AG04450 (cell line): ENCODE measurements around the gene GULP1. TPM values are rescaled to one million over a fixed set of nuclear protein-coding genes. Genes with fewer than 3 reads are reported as not detected.
A peak's percentile ranks its signal among the peaks of the same experiment; 100 is the strongest.

Experiments
- CTCF ChIA-PET: fragments of 300-600, 350-600 bp; formaldehyde crosslinking; extraction: SDS; loops from one replicate; lab custom pipeline; 2022; ENCODE audit warnings: antibody characterized with exemption, inconsistent platforms; lab: Charles Lee
- POLR2A ChIA-PET: fragments of 350-600 bp; formaldehyde crosslinking; extraction: SDS; loops from one replicate; lab custom pipeline; 2021; ENCODE audit warnings: antibody characterized with exemption, inconsistent platforms; lab: Yijun Ruan, JAX
- DNase-seq: peaks from one replicate; pipeline ENCODE4 v3.0.0-alpha.2; 2011; ENCODE audit warnings: low read depth, low spot score
- H3K27ac ChIP-seq: one replicate; pipeline ENCODE4 v1.5.1; 2012; ENCODE audit warnings: low read depth, low read length, control low read depth
- H3K27me3 ChIP-seq: one replicate; pipeline ENCODE4 v1.6.0; 2012; ENCODE audit warnings: low read length; ENCODE audit not compliant: control insufficient read depth, insufficient read depth
- H3K4me3 ChIP-seq: 2 replicates; pipeline ENCODE4 v1.5.1; 2011; ENCODE audit warnings: mild to moderate bottlenecking, low read depth, low read length, control low read depth
- H3K9me3 ChIP-seq: 2 replicates; pipeline ENCODE4 v1.5.1; 2012; ENCODE audit warnings: low read length; ENCODE audit not compliant: control insufficient read depth, insufficient read depth
- polyA plus RNA-seq: library from polyadenylated mRNA; depleted of rRNA; stranded (reverse); fragments of >200 nt; gene quantifications from 2 replicates; pipeline ENCODE4 v1.2.3, GENCODE V29; 2011
- TF ChIP-seq, protein P1 (sequence below): IDR thresholded peaks from 2 replicates; pipeline ENCODE4 v1.5.1; 2011; ENCODE audit warnings: low read depth, low read length, control low read depth, inconsistent platforms

Gene GULP1
- polyA plus RNA-seq, 1 experiment, result 44.7 TPM

DNA sequence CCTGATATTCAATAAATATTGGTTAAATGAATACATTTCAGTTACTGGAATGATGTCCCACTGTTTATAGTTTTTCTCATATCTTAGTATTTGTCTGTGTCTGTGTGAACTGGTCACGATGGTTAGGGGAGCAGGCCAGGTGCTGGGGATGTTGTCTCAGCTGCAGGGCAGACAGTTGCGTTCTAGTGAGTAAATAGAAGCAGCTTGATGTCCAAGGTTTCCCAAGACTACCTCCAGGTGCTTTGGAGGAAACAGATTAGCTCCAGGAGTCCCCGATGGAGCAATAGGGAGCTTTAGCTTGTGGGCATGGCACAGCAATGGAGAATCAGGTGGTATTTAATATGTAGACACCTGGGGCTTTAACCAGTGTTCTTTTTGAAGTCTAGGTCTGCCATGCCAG lies 75.5 kb downstream of the GULP1 start:
- Histone ChIP-seq H3K27me3 (no peaks in the 10 kb centered on the region), H3K4me3 (no peak overlapping the region), H3K27ac (no peak overlapping the region), H3K9me3 (no peaks in the 10 kb centered on the region)
- ChIA-PET CTCF (interaction anchor here (1.6 kb wide), 1 partner anchor 786 kb away, joined by 3 read pairs; no protein-coding TSS in a partner anchor), POLR2A (no interaction called here)
- TF ChIP-seq, protein P1, sequence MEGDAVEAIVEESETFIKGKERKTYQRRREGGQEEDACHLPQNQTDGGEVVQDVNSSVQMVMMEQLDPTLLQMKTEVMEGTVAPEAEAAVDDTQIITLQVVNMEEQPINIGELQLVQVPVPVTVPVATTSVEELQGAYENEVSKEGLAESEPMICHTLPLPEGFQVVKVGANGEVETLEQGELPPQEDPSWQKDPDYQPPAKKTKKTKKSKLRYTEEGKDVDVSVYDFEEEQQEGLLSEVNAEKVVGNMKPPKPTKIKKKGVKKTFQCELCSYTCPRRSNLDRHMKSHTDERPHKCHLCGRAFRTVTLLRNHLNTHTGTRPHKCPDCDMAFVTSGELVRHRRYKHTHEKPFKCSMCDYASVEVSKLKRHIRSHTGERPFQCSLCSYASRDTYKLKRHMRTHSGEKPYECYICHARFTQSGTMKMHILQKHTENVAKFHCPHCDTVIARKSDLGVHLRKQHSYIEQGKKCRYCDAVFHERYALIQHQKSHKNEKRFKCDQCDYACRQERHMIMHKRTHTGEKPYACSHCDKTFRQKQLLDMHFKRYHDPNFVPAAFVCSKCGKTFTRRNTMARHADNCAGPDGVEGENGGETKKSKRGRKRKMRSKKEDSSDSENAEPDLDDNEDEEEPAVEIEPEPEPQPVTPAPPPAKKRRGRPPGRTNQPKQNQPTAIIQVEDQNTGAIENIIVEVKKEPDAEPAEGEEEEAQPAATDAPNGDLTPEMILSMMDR, result no peak
- no peak for DNase-seq

DNA sequence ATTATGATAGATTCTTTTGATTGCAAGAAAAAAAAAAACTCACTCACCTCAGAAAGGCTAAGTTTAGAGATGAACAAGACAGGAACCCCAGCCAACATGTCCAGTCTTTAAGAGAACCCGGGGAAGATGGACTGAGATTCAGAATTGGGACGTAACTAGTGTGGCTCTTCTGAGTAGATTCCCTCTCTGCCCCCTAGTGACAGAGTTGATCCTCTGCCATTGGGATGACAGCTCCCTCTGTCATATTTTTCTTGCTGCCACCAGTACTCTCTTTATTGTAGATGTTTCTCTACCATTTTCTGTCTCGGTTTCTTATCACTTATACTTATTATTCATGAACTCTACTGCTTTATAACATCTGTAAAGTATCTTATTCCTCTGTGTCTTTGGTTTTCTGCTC lies 77.7 kb downstream of the GULP1 start:
- Histone ChIP-seq H3K9me3 (no peaks in the 10 kb centered on the region), H3K27me3 (no peaks in the 10 kb centered on the region), H3K4me3 (no peak overlapping the region), H3K27ac (no peak overlapping the region)
- ChIA-PET POLR2A (no interaction called here), CTCF (interaction anchor here (0.6 to 2.2 kb wide), 5 partner anchors 8 to 531 kb away, joined by 3 to 6 read pairs (median 4); no protein-coding TSS in a partner anchor)
- TF ChIP-seq, protein P1, result peak; percentile 47
- no peak for DNase-seq

DNA sequence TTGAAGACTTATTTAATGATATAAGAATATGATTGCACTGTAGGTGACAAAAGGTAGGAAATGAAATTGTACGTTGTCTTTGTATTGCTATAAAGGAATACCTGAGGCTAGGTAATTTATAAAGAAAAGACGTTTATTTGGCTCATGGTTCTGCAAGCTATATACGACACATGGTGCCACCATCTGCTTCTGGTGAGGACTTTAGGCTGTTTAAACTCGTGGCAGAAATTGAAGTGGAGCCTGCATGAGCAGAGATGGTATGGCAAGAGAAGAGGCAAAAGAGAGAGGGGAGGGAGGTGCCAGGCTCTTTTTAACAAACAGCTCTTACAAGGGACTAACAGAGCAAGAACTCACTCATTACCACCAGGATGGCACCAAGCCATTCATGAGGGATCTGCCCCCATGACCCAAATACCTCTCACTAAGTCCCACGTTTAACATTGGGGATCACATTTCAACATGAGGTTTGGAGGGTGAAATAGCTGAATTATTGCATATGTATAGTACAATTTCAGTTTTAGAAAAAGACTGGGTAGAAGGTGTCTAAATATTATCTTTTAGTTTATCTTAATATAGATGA lies 86.8 kb downstream of the GULP1 start:
- no peak overlapping the region for H3K4me3 ChIP-seq
- DNase-seq, result no peak
- H3K9me3 ChIP-seq, result no peaks in the 10 kb centered on the region
- H3K27me3 ChIP-seq, result no peaks in the 10 kb centered on the region
- POLR2A ChIA-PET, result no interaction called here
- CTCF ChIA-PET, result interaction anchor here (1.2 kb wide), 1 partner anchor 9 kb away, joined by 5 read pairs; no protein-coding TSS in a partner anchor
- TF ChIP-seq, protein P1, result no peak
- no peak overlapping the region for H3K27ac ChIP-seq

DNA sequence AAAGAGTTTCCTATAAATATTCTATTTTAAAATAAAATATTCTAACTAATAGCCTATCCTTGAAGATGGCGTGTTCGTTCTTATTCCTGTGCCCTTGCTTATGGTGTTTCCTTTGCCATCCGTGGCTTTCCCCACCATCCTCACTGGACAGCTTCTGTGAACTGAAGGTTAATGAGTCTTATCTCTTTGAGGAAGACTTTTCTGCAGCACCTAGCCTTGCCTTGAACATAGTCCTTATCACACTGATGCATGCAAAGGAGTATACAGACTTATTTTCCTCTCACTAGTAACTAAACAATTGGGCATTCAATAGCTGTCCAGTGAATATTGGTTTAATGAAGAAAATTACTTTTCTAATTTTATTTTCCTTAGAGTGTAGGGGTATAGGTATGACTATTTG lies 88.1 kb downstream of the GULP1 start:
- POLR2A ChIA-PET, result no interaction called here
- TF ChIP-seq, protein P1, result no peak

DNA sequence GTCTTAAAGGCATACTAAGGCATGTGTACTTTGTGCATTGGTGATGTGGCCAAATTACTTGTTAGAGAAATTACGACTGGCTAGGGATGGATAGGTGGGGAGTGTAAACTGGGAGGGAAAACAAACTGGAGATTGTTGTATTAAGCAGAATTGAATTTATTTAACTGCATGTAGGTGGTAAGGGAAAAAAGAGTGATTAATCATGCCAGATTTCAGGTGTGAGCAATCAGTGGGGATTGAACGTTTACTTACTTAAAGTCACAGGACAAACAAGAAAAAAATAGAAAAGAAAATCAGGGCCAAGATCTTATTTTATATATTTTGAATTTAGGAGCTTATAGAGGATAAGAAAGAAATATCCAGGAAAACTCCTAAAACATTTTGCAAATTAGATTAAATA lies 88.6 kb downstream of the GULP1 start:
- Histone ChIP-seq H3K27ac (no peak overlapping the region), H3K4me3 (no peak overlapping the region), H3K9me3 (peaks cover 10% of the 10 kb centered on the region; the same call in 1 of the 2 replicates), H3K27me3 (no peaks in the 10 kb centered on the region)
- ChIA-PET CTCF (no interaction called here), POLR2A (no interaction called here)
- DNase-seq, result no peak
- TF ChIP-seq, protein P1, result no peak

More for the DNA sequence above, 88.1 kb downstream of the GULP1 start:
- Histone ChIP-seq H3K27me3 (no peaks in the 10 kb centered on the region), H3K4me3 (no peak overlapping the region), H3K9me3 (peaks cover 6% of the 10 kb centered on the region; the same call in 1 of the 2 replicates), H3K27ac (no peak overlapping the region)
- DNase-seq, result no peak
- CTCF ChIA-PET, result no interaction called here
